ENCODE measurements around the gene DRAM2. TPM values are rescaled to one million over a fixed set of nuclear protein-coding genes. Genes with fewer than 3 reads are reported as not detected.
"Not testable (repeated sequence)": the region's sequence is repeated elsewhere in the genome, so short reads cannot be mapped to it uniquely, and the experiment has no call there.

Gene DRAM2
- total RNA-seq, 1 donor from 2014 or later: 59.6 TPM

DNA sequence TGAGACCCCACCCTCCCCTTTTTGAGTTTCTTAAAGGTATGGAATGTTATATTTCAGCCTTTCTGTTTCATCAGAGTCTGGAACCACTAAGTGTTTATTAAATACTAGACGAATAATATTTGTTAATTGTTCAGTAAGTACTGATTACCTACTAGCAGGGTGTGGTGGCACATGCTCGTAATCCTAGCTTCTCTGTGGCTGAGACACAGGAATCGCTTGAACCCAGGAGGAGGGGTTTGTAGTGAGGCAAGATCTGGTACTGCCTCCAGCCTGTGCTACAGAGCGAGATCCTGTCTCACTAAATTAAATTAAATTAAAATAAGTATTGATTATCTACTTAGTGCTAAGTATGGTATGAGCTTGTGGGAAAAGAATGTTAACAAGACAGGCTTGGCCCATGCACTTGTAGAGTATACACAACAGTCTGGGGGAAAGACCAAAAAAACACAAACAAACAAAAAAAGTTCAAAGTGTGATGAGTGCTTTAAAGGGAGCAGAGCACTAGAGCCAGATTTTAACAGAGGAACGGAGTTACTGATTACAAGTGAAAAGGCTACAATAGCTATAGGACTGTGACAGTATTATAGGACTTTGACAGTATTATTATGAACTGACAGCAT is 2.6 kb upstream of the DRAM2 start:
- no peak for DNase-seq

DNA sequence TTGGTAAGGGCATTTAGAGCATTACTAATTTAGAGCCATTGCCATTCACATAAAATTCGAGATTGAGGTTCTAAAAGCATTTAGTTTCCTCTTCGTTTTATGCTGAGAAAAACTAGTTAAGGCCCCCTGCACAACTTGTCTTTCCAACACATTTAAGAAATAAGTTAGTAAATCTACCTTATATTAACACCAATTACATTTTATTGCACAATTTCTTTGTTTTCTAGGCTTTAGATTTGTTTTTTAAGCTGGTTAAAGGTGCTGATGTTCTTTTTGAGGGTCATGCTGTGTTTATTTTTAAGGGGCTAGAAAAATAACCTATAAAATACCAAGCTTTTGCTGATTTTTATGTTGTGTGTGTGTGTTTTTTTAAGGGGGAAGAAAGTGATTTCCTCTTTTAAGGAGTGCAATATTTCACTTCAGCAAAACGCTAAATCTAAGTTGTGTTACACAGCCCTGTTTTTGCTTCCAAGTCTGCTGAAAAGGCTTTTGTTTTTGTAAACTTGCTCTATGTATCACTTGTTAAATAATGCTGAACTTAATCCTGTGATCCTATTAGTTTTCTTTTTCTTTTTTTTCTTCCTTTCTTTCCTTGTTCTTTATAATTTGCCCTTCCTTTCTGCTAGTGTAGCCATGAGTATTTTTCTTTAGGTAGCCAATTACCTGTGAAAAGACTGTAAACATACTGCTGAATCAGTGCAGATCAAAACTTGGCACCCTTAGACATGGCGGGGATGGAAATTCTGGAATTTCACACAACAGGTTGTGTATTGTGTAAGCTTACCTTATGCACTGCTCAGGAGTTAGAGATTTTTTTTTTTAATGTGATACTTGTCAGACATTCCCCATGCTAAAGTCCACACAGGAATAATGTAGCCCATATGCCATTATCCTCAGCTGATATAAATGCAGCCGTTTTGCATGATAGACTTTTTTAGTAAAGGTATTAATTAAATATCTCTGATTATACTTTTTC is 1.6 kb upstream of the DRAM2 start:
- DNase-seq: no peak

DNA sequence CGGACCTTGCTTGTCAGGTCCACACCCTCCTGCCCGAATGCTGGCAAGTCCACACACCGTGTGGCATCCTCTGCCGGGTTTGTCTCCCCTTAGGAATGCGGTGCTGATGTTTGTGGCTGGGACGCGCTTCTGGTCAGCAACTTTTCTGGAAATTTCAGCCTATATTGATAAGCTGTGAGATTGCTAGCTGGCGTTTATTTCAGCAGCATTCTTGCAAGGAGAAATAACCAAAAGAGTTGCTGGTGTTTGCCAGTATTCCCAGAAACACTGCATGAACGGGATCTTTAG is 731 bp upstream of the DRAM2 start:
- DNase-seq: no peak

DNA sequence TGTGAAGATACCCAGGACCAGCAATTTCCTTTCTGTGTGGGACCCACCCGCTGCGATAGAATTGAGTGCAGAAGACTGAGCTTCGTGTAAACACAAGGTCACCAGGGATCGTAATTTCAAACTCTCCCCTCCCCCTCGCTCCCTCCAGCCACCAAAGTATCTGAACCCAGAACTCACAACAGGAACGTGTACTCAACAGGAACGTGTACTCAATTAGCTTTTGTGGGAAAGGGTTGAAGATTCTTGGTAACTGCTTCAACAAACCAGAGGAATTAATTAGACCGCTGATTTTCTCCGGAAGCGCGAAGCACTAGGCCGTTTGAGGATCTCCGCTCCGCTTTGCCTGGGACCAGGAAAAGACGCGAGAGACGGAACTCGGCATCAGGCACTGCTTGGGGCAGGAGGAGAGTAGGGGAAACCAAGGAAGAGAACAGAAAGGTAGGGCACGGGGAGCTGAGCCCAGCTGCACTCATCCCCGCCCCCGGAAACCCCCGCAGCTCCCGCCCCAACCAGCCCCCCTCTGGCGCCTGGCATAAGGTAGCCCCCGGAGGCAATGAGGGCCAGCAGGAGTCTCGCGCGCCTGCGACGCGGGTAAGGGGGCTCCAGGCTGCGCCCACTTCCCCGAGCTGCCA is 453 bp downstream of the DRAM2 start:
- no peak for DNase-seq

DNA sequence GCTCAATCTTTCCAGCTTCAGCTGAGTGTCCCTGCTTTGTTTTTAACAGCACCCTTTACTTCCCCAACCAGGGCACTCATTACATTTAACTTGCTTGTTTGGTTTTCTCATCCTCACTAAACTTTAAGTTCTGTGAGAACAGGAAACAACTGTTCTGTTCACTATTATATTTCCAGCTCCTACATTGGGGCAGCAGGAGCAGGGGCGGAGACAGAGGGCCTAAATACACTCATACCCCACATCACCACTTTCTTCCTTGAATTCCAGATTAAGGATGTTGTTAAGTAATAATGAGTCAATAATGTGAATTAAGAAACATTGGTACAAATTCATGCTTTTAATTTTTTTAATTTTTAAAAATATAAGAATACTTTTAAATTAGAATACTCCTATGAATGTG is 6.0 kb downstream of the DRAM2 start:
- no peak for DNase-seq

DNA sequence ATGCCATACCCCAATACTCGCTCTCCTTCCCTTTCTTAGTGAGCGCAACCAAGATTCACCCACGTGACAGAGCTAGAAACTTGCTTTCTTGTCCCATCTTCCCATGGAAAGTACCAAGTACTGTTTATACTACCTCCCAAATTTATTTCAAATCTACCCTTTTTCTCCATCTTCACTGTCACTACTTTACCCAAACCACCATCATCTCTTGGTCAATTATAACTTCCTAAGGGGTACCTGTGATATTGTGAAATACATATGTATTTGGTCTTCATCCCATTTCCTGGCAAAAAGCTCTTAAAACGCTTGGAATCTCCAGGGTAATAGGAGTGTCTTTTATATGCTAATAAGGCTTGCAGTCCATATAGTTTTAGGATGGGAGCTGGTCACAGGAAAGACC is 8.2 kb downstream of the DRAM2 start:
- DNase-seq: no peak

DNA sequence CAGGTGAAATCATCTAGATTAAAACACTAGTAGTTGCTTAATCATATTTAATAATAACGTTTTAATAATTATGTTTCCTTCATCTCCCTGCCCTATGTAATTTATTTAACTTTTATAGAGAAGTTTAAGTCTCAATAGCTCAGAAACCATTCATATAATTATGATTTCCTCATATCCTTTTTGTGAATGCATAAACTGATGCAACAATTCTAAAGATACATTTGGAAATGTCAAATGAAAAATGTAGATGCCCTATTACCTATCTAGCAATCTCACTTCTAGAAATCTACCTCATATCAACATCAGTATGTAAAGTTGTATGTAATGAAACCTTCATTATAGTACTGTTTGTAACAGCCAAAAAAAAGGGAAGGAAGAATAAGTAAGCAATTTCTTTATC is 10.5 kb downstream of the DRAM2 start:
- DNase-seq: no peak

DNA sequence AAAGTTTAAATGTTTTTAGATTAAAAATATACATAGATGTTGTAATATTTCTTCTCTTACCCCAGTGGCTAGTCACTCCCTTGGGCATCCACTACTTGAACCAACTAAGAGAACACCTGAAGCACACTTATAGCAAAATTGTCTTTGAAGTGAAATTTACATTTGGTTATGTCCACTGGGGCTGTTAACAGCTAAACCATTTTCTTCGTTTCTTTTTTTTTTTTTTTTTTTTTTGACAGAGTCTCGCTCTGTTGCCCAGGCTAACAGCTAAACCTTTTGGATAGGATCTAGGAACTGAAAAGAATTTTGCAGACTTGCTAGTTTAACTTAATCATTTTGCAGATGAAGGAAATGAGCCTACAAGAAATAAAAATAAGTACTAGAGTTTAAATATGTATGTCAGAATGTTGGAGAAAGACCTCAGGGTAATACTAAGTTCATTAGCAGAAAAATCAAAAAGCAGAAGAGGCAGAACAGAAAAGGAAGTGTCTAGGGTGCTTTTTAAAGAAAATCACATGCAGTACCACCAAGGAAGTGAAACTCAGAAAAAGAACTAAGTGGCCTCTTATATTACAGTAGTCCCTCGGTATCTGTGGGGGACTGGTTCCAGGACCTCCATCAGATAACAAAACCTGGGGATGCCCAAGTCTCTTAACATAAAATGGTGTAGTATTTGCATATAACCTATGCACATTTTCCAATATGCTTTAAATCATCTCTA is 11.8 kb downstream of the DRAM2 start:
- DNase-seq: no peak

DNA sequence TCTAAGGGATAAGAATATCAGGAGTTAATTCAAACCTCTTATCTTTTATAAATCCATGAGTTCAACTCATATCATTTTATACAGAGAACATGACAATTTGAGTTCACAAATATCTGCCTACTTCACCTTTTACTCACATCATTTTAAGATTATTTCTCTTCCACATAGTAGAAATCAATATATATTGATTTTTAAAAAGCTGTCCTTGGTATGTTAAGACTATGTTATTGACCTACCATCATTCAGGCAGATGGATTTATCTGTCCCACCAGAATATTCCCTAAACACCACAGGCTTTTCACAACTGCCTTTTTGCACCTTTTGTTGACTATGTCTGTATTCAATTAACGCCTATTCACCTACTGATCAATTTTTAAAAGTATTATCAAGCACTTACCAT is 13.5 kb downstream of the DRAM2 start:
- no peak for DNase-seq

DNA sequence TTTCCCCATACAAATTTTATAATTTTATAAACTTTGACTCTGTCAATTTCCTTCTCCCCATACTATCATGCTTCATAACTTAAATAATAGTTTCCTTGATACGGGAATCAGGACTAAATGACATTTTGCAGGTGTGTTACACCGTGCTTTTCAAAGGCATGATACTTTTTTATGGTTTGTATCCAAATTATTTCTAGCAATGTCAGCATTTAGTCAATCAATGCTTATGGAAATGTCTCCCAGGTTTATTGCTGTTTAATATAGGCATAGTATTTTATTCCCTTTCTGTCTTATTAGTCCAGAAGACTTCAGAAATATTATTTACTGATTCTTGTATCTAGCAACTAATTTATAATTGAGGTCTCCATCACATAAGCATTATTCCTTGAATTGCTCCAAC is 23.4 kb downstream of the DRAM2 start:
- no peak for DNase-seq

DNA sequence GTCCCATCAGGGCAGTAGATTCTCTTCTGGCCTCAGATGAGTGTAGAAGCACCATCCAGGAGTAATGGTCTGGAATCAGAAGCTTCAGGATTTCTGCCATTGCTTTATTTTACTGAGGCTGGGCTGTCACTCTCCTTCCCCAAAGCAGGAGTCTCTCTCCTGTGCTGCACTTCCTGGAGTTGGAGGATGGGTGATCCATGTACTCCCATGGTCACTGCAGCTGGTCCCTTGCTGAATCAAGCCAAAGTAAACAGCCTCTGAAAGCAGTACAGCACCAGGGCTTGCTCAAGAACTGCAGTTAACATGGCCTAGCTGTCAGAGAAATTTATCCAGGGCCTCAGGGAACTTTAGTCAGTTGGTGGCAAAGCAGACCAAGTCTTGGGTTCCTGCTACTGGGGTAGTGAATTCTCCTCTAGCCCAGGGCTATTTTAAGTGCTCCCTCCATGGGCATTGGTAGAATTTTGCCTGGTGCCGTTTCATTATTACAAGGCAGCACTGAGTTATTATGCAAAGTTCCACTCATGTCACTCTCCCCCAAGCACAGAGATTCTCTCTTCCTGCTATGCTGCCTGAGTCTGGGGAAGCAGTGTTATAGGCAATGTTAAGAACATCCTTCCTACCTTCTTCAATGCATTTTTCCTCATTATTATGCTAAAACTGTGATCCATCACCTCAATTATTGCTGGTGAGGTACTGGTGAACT is 29.5 kb downstream of the DRAM2 start:
- no peak for DNase-seq

DNA sequence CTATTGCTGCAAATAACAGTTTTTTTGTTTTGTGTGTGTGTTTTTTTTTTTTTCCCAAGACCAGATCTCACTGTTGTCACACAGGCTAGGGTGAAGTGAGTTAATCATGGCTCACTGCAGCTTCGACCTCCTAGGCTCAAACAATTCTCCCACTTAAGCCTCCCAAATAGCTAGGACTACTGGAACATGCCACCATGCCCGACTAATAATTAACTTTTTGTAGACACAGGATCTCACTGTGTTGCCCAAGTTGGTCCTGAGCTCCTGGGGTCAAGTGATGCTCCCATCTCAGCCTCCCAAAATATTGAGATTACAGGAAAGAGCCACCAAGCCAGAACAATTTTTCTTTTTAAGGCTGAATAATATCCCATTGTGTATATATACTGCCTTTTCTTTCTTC is 34.9 kb downstream of the DRAM2 start:
- DNase-seq: no peak

DNA sequence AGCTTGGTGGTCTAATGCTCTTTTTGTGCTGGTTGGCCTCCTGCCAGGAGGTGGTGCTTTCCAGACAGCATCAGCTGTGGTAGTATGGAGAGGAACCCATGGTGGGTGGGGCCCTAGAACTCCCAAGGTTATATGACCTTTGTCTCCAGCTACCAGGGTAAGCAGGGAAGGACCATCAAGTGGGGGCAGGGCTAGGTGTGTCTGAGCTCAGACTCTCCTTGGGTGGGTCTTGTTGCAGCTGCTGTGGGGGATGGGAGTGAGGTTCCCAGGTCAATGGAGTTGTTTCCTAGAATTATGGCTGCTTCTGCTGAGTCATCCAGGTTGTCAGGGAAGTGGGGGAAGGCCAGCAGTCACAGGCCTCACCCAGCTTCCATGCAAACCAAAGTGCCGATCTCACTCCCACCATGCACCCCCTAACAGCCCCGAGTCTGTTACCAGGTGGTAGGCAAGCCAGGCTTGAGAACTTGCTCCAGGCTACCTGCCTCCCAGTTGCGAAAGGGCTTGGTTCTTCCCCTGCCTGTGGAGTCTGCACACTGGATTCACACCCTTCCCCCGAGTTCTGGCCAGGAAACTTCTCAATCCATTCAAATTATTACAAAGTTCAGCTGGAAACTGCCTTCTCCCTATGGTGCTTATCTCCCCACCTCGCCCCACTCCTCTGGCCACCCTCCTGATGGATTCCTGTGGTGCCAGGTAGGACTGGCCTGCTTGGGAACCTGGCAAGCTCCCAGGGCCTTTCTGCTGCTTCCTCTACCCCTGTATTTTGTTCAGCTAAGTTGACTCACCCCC is 37.8 kb downstream of the DRAM2 start:
- DNase-seq: no peak

DNA sequence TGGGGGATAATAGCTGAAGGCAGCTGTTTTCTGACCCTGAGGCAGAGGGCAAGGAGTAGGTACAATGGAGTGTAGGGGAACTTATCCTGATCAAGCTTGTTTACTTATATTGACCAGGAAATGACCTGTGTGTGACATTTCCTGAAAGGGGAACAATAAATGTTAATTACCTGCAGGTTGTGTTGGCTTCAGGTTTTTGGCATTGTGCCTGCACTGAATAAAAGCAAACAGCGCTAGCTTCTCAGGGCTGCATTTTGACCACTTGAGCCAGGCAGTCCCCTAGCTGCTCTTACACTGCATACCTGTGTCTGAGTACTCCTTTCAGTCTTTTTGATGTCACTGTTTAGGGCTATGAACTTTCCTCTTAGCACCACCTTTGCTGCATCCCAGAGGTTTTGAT is 40.6 kb downstream of the DRAM2 start:
- no peak for DNase-seq

DNA sequence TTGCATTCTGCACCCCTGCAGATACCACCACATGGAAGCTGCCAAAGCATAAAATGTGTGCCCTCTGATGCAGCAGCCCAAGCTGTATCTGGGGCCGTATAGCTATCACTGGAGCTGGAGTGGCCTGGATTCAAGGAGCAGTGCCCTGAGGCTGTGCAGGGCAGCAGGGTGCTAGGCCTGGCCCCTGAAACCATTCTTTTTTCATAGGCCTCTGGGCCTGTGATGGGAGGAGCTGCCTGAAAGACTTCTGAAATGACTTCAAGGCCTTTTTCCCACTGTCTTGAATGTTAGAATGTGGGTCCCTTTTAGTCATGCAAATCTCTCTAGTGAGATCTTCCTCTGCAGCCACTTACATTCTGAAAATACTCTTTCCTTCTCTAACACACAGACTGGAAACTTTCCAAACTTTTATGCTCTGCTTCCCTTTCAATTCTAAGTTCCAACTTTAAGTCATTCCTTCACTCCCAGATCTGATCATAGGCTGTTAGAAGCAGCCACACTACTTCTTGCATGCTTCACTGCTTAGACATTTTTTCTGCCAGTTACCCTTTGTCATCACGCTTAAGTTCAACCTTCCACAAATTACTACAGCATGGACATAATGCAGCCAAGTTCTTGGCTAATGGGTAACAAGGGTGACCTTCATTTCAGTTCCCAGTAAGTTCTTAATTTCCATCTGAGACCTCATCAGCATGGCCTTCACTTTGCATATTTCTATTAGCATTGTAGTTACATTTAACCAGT is 42.4 kb downstream of the DRAM2 start:
- no peak for DNase-seq

DNA sequence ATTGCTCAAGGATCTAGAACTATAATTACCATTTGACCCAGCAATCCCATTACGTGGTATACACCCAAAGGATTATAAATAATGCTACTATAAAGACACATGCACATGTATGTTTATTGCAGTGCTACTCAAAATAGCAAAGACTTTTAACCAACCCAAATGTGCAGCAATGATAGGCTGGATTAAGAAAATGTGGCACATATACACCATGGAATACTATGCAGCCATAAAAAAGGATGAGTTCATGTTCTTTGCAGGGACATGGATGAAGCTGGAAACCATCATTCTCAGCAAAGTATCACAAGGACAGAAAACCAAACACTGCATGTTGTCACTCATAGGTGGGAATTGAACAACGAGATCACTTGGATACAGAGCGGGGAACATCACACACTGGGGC is 44.5 kb downstream of the DRAM2 start:
- not testable (repeated sequence) for DNase-seq

DNA sequence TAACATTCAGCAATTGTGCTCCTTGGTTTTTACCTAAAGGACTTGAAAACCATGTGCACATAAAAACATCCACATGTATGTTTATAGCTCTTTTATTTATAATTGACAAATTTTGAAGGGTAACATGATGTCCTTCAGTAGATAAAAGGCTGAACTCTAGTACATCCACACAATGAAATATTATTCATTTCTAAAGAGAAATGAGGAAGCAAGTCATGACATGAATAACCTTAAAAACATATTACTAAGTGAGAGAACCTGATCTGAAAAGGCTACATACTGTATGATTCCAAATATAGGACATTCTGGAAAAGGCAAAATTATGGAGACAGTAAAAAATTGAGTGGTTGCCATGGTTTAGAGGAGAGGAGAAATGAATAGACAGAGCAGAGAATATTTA is 50.3 kb downstream of the DRAM2 start:
- no peak for DNase-seq

DNA sequence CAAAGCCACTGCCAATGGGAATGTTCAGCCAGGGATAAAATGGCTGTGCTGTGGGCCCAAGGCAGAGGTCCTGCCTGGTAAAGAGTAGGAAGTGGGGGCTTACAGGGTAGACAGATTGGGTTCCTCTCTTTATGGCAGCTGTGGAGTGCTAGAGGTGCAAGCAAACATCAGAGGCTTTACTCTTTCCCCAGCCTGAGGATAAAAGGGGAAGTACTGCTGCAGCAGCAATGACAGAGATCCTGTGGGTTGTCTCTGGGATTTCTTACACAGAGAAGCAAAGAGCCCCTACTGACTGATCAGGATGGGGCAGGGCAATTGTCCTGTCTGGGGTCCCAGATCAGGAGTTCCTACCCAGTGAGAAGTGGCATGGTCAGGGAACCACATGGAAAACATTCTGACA is 54.2 kb downstream of the DRAM2 start:
- no peak for DNase-seq

DNA sequence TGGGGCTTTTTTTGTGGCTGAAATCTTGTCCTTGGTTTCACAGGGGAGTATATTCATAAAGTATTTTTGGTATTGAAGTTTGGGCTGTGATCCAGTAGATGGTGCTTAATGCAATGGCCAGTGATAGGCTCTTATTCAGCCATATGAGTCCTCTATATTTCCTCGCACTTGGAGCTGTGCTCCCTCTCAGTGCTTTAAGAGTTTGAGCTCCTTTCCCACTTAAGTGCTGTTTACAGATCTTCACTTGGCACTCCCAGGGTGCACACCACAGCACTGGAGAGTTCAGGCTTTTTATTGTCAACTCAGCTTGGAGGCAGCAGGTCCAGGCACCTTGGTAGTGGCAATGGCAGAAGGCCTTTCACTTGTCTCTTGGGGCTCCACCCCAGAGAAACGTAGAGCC is 54.9 kb downstream of the DRAM2 start:
- no peak for DNase-seq

DNA sequence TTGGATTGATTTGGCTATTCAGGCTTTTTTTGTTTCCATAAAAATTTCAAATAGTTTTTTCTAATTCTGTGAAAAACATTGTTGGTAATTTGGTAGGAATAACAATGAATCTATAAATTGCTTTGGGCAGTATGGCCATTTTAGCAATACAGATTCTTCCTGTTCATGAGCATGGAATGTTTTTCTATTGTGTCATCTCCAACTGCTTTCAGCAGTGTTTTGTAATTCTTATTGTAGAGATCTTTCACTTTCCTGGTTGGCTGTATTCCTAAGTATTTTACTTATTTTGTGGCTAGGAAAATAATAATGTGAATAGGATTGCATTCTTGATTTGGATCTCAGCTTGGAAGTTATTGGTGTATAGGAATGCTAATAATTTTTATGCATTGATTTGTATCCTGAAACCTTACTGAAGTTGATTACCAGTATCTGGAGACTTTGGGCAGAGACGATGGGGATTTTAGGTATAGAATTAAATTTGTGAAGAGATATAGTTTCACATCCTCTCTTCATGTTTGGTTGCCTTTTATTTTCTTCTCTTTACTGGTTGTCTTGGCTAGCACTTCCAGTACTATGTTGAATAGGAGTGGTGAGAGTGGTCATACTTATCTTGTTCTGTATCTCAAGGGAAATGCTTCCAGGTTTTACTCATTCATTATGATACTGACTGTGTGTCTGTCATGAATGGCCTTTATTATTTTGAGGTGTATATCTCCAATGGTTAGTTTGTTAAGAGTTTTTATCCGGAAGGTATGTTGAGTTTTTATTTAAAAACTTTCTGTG is 57.3 kb downstream of the DRAM2 start:
- no peak for DNase-seq

All from occipital lobe (tissue), 2 donors.